ENCODE measurements around the gene PLEKHJ1.

The PLEKHJ1 gene

GRCh38 chr19:2269244-2270156 is 33.4 kb upstream of the PLEKHJ1 start:
- DNase-seq (ENCODE audit: low spot score) = peak; percentile 100

- no peak for DNase-seq (ENCODE audit: low spot score)
Observed at GRCh38 chr19:2268861-2269243, 32.7 kb upstream of the PLEKHJ1 start.

GRCh38 chr19:2268480-2268830 is 32.3 kb upstream of the PLEKHJ1 start:
- DNase-seq (ENCODE audit: low spot score) = no peak

- DNase-seq (ENCODE audit: low spot score) = peak; percentile 85
Observed at GRCh38 chr19:2266183-2266993, 30.3 kb upstream of the PLEKHJ1 start.

GRCh38 chr19:2261438-2262172 is 25.5 kb upstream of the PLEKHJ1 start:
- no peak for DNase-seq (ENCODE audit: low spot score)

GRCh38 chr19:2260341-2260805 is 24.2 kb upstream of the PLEKHJ1 start:
- DNase-seq (ENCODE audit: low spot score) = no peak

- no peak for DNase-seq (ENCODE audit: low spot score)
Observed at GRCh38 chr19:2259336-2259735, 23.2 kb upstream of the PLEKHJ1 start.

- DNase-seq (ENCODE audit: low spot score) = no peak
Observed at GRCh38 chr19:2255982-2256685, 20.0 kb upstream of the PLEKHJ1 start, which contains the start of gene JSRP1. Gene JSRP1, minus strand, starts transcription at chr19:2256417. Its CDS starts 1,103 bp downstream, at chr19:2255314.

- no peak for DNase-seq (ENCODE audit: low spot score)
Observed at GRCh38 chr19:2255112-2255845, 19.1 kb upstream of the PLEKHJ1 start.

GRCh38 chr19:2254064-2254872 is 18.1 kb upstream of the PLEKHJ1 start:
- DNase-seq (ENCODE audit: low spot score) = no peak

- DNase-seq (ENCODE audit: low spot score) = no peak
Observed at GRCh38 chr19:2253106-2254063, 17.3 kb upstream of the PLEKHJ1 start.

GRCh38 chr19:2252797-2253105 is 16.6 kb upstream of the PLEKHJ1 start:
- DNase-seq (ENCODE audit: low spot score) = no peak

- no peak for DNase-seq (ENCODE audit: low spot score)
Observed at GRCh38 chr19:2252055-2252796, 16.1 kb upstream of the PLEKHJ1 start.

GRCh38 chr19:2251106-2252054 is 15.3 kb upstream of the PLEKHJ1 start:
- DNase-seq (ENCODE audit: low spot score) = no peak

- DNase-seq (ENCODE audit: low spot score) = no peak
Observed at GRCh38 chr19:2250766-2251105, 14.6 kb upstream of the PLEKHJ1 start.

GRCh38 chr19:2249880-2250765 is 14.0 kb upstream of the PLEKHJ1 start:
- DNase-seq (ENCODE audit: low spot score) = no peak

Measured in hepatic stellate cell (primary cell).